Measurements from ENCODE around the gene CKS1B.
A peak's percentile ranks its signal among the peaks of the same experiment; 100 is the strongest.

The CKS1B gene

DNA sequence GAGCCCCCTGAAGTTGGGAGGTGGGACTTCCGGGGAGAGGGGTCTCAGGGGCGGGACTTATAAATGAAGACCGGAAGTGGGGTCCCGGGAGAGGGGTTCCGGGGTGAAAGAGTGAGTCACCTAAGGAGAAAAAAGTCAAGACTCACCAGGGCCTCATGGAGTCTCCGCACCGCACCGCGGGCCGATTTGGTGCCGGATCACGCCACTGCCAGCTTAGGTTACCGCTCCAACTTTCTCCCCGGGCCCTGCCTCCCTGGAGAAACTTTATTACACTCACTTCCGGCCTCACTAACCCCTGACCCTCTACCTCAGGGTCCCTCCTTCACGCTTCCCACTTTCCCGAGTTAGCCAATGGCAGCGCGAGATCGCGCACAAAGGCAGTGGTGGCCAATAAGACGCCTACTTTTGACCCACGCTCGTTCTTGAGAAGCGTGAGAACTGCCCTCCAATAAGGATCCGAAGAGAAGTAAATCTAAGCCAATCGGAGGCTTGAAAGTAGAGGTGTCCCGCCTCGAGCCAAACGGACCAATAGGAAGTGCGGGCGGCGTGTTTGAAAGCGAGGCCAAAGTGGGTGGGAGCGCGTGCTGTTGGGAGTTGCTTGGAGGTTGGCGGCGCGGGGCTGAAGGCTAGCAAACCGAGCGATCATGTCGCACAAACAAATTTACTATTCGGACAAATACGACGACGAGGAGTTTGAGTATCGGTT lies at the start of gene CKS1B:
CKS1B (plus strand) TSS at position 580 of the 706 bp plus-strand sequence; CDS start at position 645, 65 bp downstream.
- DNase-seq (ENCODE audit: low spot score): peak; percentile 100

DNA sequence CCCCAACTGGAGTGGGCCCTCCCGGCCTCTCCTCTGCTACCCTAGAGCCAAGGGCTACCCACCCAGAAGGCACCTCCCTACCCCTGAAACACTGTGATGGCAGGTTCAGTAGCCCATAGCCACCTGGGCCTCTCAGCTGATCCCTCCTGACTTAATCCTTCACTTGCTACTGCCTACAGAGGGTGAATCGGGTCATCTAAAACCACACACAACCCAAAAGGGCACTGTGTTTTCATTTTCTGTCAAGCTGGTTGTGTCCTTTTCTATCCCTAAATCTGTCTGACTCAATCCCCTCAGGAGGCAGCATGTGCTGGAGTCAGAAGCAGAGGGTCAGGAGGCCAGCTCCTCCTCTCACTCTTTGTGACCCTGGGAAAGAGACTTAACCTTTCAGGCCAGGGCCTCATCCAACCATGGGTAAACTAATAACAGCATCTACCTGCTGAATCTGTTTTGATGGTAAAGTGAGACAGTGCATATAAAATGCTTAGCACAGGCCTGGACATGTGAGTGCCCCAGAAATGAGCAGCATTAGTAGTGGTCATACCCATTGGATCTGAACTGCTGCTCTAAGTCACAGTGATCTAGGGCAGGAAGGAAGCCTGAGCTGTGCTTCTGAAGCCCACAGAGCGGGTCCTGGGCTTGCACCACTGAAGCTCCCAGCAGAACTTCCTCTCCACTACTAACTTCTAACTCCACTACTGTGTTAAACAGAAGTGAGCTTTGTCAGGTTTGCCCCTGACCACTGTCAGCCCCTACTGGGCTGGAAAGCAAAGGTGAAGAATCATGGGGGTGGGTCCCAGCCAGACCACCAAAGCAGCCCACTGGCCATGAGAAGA lies 48.9 kb upstream of the CKS1B start:
- DNase-seq (ENCODE audit: low spot score): no peak

DNA sequence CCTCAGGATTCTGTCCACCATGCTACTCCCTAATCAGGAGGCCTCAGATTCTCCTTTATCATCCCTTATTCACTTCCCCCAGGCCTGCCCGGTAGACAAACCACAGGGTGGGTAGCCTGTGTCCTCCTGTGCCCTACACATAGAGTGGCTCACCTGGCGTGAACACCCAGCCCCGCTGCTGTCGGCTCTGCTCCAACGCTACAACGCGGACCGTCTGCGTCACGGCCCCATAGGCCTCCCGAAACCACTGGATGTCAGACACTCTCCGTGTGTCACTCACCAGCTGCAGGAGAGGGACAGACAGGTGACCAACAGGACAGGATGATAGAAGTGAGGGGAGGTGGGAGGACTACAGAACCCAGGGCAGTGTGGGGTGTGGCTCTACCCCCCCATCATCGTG lies 48.3 kb upstream of the CKS1B start:
- DNase-seq (ENCODE audit: low spot score): no peak

DNA sequence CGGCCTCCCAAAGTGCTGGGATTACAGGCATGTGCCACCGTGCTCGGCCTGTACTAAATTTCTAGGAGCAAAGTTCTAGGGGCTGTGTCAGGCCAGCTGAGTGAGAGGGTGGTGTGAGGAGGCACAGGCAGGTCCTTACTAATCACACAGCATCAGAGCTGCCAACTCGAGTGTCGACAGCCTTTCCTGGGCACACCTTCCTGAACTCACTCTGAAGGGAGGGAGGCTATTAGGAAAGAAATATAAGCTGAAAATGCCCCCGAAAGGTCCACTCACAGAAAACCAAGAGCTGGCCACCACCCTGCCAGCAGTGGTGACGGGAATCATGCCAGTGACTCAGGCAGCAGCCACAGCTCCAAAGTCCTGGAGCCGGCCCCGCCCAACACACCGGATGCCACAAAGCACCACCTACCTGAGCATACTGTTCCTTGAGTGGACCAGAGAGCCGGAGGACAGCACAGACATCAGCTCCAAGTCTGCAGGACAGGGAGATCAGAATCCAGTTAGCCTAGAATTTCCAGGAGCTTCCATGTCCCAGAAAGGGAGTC lies 42.5 kb upstream of the CKS1B start:
- DNase-seq (ENCODE audit: low spot score): no peak

DNA sequence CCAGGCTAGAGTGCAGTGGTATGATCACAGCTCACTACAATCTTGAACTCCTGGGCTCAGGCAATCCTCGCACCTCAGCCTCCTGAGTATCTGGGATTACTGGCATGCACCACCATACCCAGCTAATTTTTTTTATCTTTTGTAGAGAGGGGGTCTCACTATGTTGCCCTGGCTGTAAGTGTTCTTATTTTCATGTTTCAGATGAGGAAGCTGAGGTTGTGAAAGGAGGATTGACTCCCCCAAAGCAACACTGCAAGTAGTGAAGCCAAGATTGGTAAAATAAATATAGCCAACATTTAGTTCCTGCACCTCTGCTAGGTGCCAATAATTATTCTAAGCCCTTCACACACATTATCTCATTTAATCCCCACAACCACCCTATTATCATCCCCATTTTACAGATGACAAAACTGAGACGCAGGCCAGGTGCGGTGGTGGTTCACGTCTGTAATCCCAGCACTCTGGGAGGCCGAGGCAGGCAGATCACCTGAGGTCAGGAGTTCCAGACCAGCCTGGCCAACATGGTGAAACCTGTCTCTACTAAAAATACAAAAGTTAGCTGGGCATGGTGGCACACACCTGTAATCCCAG lies 40.0 kb upstream of the CKS1B start:
- DNase-seq (ENCODE audit: low spot score): no peak

DNA sequence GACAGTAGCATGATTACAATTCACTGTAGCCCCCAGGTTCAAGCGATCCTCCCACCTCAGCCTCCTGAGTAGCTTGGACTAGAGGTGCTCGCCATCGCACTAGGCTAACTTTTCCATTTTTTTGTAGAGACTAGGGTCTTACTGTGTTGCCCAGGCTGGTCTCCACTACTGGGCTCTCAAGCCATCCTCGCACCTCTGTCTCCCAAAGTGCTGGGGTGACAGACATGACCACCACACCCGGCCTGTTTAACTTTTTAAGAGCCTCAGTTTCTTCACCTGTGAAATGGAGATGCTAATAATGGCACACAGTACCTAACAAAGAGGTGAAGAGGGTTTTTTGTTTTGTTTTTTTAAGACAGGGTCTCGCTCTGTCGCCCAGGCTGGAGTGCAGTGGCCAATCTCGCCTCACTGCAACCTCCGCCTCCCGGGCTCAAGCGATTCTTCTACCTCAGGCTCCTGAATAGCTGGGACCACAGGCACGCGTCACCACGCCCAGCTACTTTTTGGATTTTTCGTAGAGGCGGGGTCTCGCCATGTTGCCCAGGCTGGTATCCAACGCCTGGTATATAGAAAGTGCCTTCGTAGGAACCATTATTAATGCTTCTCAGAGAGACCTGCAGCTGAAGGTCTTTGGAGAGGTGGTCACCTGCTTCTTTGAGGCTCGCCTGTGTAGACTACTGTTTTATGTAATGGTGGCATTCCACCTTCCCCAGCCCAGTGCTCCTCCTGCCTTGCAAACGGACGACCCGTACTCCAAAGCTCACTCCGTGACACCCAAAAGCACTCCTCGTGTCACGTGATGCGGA lies 38.5 kb upstream of the CKS1B start:
- DNase-seq (ENCODE audit: low spot score): no peak

DNA sequence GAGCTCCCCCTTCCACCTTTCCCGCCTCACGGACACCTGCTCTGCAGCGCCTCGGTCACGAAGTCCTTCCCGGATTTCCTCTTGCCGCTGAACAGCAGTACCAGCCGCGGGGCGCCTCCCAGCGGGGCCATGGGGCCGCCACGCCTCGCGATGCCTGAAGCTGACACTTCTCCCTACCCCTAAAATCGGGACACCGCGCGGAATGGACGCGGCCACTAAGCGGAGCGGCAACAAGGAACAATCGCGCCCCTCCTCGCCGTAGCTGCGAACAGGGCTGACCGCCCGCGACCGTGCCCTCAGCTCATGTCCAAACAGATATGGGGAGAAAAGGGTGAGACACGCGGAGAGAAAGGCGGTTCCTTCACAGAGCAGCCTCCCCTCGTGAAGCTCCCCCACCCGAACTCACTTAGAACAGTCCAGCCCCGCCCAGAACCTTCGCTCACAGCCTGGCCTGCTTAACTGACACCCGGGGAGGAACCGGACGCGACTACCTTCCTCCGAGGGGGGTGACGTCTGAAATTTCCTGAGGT lies 37.9 kb upstream of the CKS1B start, which contains the start of gene PMVK:
PMVK (minus strand) TSS at position 165 of the 530 bp plus-strand sequence; CDS start at position 131, 34 bp downstream.
- DNase-seq (ENCODE audit: low spot score): peak; percentile 97

DNA sequence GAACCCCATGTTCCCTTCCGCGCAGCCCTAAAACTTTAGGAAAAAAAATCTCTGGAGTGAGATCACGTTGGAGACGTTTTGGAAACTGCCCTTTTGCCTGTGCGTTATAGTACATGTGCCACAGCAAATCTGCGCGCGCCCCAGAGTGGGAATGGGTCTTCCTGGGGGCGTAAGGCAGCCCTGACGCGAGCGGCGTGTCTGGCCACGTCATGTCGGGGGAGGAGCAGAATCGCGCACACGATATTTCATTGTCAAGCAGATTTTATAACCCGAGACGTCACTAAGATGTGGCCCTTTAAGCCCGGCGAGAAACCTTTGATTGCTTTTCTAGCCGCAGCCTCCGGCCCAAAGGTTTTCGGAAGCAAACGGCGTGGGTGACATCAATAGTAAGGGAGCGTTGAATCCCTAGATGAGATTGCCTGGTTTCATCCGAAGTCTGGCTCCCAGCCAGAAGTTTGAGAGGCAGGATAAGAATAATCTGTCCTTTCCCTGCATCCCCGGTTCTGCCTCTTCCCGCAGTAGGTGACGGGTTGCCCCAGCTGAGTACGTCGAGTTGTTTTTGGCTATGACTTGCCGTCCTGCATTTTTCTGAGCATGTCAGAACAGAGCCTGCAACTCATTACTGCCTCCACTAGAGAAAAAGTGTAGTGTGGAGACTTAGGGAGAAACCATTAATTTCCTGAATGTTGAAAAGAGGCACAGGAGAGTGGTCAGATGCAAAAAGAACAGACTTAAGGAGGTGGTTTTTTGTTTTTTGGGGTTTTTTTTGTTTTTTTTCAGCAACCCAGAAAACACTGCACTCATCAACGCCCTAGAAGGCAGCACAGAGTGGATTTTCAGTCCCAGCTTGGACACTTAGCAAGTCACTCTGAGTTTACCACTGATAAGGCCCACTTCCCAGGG lies 37.1 kb upstream of the CKS1B start:
- peak; percentile 96 for DNase-seq (ENCODE audit: low spot score)

DNA sequence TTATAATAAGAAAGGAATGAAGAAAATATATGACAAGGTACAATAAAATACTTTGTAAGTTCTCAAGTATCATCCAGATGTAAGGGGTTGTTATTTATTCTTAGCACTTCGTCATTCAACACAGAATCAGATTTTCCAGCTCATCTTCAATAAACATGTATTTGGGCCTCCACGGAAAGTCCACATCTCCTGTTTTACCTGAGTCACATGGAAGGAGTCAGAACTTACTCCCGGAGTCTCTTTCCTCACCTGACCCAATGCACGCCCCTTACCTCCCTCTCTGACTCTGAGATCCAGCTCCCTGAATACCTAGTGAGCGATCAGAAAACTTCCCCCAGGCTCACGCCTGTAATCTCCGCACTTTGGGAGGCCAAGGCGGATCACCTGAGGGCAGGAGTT lies 36.5 kb upstream of the CKS1B start:
- DNase-seq (ENCODE audit: low spot score): no peak

DNA sequence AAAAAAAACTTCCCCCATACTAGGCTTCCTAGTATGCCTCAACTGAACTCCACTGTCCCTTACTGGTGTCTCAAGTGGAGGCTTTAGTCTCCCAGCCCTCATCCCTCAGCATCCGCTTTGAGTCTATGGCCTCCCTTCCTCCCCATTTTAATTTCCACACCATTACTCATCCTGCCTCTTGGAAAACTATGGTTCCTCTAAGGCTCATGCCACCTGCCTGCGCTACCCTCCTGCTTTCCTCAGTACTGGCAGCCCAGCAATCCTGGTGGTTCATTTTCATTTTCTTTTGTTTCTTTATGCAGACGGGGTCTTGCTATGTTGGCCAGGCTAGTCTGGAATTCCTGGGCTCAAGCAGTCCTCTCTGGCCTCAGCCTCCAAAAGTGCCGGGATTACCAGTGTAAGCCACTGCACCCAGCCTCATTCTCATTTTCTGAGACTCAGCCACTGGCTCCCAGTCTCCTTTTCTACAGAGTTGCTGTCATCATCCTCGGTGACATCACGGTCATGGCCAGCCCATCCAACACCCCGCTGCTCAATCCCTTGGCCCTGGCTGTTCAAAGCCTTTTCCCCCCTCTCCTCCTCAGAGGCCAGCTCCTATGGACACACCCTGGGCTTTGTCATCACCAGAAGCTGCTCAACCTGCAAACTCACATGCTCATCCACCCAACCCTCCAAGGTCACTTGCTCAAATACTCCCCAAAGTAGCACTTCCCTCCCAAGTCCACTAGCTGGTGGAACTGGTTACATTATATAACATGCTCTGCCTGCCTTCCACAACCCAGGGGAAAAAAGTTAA lies 35.7 kb upstream of the CKS1B start:
- DNase-seq (ENCODE audit: low spot score): no peak

DNA sequence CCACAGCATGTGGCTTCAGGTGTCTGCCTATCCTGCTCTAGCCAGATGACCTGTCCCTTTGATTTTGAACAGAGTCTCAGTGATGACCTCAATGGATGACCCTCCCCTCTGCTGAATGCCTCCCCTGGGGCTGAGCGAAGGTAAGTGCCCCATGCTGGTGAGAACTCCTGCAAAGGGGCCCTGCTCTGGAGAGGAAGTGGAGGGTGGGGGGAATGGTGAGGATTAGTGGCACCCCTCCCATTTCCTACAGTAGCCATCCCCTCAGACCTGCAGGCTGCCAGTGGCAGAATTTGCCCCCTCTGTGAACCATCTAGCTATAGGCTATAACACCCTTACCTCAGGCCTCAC lies 34.3 kb upstream of the CKS1B start:
- no peak for DNase-seq (ENCODE audit: low spot score)

DNA sequence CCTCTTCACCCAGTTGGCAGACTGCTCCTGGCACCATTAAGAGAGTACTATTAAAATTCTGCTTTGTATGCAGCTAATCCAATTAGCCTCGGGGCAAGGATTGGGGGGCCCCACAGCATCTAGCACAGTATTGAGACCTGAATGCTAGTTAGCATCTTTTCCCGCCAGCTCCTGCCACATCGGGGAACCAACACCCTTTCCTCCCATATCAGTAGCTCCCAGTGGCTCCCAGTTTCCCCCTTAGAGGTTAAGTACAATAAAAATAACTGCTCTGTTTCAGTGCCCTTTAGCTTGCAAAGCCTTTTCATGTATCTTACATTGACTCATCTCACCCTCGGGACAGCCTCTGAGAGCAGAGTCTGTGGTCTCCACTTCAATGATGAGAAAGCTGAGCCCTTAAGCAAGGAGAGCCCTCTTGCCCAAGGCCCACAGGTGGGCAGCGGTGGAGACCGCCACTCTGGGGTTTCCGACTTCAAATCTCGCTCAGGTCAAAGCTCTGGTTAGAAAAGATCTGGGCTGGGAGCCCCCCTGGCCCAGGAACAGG lies 33.8 kb upstream of the CKS1B start:
- no peak for DNase-seq (ENCODE audit: low spot score)

DNA sequence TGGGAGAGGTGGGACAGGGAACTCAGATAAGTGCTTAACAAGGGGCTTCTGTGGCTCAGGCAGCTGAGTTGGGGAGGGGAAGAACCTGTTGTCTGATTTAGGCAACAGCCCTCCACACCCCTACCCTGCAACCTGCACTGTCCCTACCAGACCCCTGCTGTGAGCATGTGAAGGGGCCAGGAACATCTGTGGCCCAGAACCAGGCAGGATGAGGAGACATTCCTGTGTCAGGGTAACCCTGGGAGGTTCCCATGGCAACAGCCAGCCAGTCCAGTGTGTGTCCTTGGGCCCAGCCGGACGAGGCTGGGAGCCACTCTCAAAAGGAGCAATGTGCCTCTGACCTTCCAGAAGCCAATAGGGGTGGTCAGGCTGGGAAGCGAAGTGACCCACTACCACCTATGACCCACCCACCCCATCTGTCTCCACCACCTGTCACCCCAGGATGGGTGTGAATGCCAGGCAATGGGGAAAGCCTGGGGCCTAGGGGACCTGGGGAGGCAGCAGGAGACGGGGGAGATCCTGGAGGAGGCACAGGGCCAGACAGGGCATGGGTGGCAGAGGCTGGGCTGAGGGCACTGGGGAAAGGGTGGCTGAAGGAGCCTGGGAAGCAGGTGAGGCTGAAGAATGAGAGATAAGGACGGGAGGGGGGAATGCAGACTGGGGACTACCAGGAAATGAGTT lies 33.0 kb upstream of the CKS1B start:
- DNase-seq (ENCODE audit: low spot score): peak; percentile 52

DNA sequence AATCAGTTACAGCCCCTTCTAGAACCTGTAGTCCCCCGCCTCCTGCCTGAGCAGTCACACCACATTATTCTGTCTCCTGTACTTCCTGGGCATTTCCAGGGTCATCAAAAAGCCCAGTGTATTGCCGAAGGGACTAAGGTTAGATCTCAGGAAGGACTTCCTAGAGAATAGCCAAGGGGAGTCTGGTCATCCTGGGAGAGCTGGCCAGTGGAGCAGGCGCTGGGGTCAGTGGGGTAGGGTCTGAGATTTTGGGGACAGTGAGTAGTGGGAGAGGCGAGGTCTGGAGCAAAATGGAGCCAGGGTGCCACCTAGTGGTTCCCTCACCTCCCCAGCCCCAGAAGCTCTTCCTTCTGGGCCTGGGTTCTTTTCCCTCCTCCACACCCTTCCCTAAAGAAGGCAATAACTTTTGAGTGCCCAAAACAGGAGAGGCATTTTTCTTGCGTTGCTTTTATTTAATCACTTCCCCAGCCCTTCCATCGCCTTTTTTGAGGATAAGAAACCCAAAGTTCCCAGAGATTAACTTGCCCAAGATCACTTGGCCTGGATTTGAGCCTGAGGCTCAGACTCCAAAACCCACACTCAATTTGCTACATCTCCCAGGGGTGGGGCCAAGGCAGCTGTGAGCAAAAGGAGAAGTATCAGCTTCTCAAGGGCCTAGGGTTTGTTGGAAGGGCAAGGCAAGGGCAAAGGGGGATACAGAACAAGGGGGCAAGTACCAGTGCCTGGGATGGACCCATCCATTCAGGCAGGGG lies 30.7 kb upstream of the CKS1B start:
- peak; percentile 49 for DNase-seq (ENCODE audit: low spot score)

DNA sequence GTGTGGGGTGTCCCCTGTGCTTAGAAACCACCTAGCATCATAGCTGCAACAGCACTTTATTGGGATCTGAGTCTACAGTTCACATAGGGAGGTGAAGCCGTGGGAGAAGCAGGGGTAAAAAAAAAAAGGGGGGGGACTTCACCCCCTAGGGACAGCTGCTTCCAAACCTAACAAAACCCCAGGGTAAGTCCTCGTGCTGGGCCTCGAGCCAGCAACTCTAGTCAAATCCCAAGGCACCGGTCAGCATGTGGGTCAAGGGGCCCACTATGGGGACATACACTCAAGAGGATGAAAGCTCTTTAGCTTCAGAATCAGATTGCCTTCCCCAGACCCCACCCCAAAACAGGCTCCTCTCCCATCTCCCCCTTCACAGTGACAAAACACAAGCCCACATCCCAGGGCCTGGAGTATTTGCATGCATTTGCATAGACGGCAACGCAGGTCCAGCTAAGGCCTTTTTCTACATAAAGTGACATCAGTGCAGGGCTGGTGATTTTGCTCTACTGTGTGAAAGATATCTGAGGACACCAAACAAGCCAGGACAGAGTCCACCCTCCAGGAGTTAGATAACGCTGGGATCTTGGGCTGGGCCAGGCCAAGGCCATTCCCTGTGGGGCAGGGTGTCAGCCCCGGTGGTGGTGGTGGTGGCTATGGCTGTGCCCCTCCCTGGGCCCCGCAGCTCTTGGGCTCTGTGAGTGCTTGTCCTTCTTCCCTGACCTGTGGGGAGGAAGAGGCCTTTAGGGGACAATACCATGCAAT lies 29.9 kb upstream of the CKS1B start:
- DNase-seq (ENCODE audit: low spot score): no peak

DNA sequence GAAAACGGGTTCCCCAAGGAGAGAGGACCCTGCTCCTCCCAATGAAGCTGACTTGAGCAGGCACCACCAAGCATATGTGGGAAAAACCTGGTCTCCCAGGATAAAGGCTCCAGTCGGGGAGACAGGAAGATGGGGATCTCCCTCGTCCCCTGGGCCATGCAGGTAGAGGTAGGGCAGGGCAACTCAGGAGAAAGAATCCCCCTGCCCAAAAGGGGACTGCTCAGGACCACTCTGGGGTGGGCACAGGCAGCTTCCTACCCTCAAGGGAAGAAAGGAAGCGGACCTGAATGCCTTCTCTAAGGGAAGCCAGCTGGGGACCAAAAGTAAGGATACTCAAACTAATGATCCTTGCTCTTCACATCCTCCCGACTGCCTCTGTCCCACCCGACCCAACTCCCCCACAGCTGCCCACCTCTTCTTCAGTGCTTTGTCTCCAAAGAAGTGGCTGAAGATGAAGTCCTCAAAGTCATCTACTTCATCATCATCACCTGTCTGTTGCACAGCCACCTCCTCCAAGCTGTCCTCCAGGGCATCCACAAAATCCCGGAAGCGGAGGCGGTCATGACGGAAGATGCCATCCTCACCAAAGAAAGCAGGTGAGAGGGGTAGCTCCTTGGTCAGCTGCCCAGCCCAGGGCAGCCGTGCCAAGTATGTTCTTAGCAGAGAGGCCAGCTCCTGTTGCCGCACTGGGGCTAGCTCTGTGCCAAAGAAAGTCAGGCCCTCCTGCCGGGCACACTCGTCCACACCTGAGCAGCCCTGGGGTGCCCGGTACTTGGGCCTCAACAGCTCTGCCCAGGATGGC lies 29.1 kb upstream of the CKS1B start:
- DNase-seq (ENCODE audit: low spot score): no peak
